Spleen (tissue), 7 donors: ENCODE results near the gene GLYATL1.

Experiments used
- POLR2A ChIP-seq, 3 donors: fragments of 450-650 bp; IDR thresholded peaks; one replicate each; pipeline ENCODE4 v1.5.1; 2017; ENCODE audit warnings: antibody characterized with exemption in 3 of 3, mild to moderate bottlenecking in 1 of 3
- TF ChIP-seq, protein P1 (sequence below), 11 experiments: fragments of 200-600 bp in 7 of 11; fragments of 450-650 bp in 4 of 11; sonication (generic) in 4 of 11; IDR thresholded peaks in 8 of 11; conservative IDR thresholded peaks in 3 of 11; 1 replicate in 7 of 11; 2 replicates in 4 of 11; pipeline versions ENCODE4 v1.4.0 to v1.8.0; 2016 to 2021; ENCODE audit warnings: antibody characterized with exemption in 11 of 11, inconsistent platforms in 4 of 11, mild to moderate bottlenecking in 1 of 11
- donor health status: DM: no; HTN: no; CAD: no; lungs with moderate emphysema.
- donor health status: DM: no; HTN: no; CAD: no.
- donor health status: DM: no; HTN: no; CAD: no.

GRCh38 chr11:58898106-58898505 is 41.2 kb upstream of the GLYATL1 start:
- TF ChIP-seq, protein P1, sequence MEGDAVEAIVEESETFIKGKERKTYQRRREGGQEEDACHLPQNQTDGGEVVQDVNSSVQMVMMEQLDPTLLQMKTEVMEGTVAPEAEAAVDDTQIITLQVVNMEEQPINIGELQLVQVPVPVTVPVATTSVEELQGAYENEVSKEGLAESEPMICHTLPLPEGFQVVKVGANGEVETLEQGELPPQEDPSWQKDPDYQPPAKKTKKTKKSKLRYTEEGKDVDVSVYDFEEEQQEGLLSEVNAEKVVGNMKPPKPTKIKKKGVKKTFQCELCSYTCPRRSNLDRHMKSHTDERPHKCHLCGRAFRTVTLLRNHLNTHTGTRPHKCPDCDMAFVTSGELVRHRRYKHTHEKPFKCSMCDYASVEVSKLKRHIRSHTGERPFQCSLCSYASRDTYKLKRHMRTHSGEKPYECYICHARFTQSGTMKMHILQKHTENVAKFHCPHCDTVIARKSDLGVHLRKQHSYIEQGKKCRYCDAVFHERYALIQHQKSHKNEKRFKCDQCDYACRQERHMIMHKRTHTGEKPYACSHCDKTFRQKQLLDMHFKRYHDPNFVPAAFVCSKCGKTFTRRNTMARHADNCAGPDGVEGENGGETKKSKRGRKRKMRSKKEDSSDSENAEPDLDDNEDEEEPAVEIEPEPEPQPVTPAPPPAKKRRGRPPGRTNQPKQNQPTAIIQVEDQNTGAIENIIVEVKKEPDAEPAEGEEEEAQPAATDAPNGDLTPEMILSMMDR (IDR thresholded peaks at IDR 0.05 in 8 of 11, conservative IDR thresholded peaks at IDR 0.05 in 3 of 11): no peak
- no peak for TF ChIP-seq POLR2A (IDR thresholded peaks at IDR 0.05)
